ENCODE results near the gene KRT20. TPM values are rescaled to one million over a fixed set of nuclear protein-coding genes. Genes with fewer than 3 reads are reported as not detected.

The KRT20 gene
- total RNA-seq, 1 donor from 2014 or later = not detected

- Histone ChIP-seq H3K9me3 (no peaks in the 10 kb centered on the region), H3K4me3 (no peak overlapping the region), H3K27me3 (no peaks in the 10 kb centered on the region), H3K27ac (no peak overlapping the region), H3K36me3 (no peaks in the 10 kb centered on the region), H3K4me1 (no peaks in the 10 kb centered on the region)
- no peak for TF ChIP-seq CTCF (IDR thresholded peaks at IDR 0.05)
- intact Hi-C loops (cut with DNase I) = loop anchor here (5.0 kb wide), 1 partner anchor 42 kb away; no protein-coding TSS in a partner anchor
- DNase-seq (ENCODE audit: low spot score in 2 of 2) = no peak
These were observed 35.3 kb downstream of the KRT20 start for GRCh38 chr17:40849723-40850122.

DNA sequence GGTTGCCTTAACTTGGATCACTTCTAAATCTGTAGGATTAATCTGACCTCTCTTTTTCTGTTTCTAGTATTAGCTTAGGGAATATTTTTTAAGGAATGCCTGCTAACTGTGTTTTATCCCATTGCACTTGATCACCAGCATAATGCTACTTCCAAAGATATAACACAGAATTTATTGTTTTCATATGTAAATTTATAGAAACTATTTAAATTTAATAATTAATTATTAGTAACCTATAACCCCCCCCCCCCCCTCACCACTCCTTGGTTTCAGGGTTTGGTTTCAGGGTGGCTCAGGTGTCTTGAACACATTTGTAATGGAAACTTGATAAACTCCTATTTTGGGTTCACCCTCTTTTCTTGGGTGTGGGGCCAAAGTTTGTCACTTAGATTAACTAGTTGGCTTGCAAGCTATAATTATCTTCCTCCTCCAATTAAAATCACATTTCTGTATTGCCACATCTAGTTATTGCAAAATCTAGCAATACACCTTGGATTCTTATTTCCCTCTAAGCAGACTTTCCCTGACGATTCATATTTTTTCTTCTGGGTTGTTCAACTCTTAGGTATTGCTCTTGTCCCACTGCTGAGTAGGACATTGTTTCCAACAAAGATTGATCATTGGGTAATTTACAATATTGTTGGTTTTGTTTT, 36.3 kb downstream of the KRT20 start:
- DNase-seq (ENCODE audit: low spot score in 2 of 2) = no peak
- Histone ChIP-seq H3K4me3 (no peak overlapping the region), H3K27ac (no peak overlapping the region), H3K9me3 (no peaks in the 10 kb centered on the region), H3K4me1 (no peaks in the 10 kb centered on the region), H3K36me3 (no peaks in the 10 kb centered on the region), H3K27me3 (no peaks in the 10 kb centered on the region)
- intact Hi-C loops (cut with DNase I) = no loop called here
- TF ChIP-seq CTCF (IDR thresholded peaks at IDR 0.05) = no peak

DNA sequence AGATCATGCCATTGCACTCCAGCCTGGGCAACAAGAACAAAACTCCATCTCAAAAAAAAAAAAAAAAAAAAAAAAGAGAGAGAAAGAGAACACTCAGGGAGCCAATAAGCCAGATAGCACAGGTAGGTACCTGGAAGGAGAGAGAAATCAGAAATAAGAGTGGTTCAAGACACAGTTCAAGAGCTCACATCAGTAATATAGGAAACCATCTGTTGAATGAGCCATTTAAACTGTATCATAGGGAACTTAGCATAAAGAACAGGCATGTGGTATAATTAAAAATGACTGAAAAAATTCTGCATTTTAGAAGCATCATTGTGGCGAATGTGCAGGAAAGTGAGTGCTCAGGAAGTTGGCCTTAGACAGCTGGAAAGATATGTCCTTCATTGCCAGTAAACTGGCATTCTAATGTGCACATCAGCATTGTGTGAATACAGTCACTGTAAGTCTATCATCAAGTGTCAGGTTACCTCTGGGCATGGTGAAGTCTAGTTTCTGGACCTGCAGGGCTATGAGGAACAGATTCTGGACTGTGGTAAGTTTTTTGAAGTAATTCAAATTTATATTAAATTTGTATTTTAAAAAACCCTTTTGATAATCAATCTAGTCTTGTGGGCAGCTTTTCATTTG, 38.4 kb downstream of the KRT20 start:
- intact Hi-C loops (cut with DNase I) = no loop called here
- no peak overlapping the region for H3K4me3 ChIP-seq
- H3K27ac ChIP-seq = no peak overlapping the region
- H3K4me1 ChIP-seq = no peaks in the 10 kb centered on the region
- H3K27me3 ChIP-seq = no peaks in the 10 kb centered on the region
- no peak for TF ChIP-seq CTCF (IDR thresholded peaks at IDR 0.05)
- no peaks in the 10 kb centered on the region for H3K9me3 ChIP-seq
- H3K36me3 ChIP-seq = no peaks in the 10 kb centered on the region
- no peak for DNase-seq (ENCODE audit: low spot score in 2 of 2)

- H3K4me3 ChIP-seq = no peak overlapping the region
- no peaks in the 10 kb centered on the region for H3K9me3 ChIP-seq
- H3K27ac ChIP-seq = no peak overlapping the region
- H3K36me3 ChIP-seq = no peaks in the 10 kb centered on the region
- no peak for TF ChIP-seq CTCF (IDR thresholded peaks at IDR 0.05)
- no peak for DNase-seq (ENCODE audit: low spot score in 2 of 2)
- H3K27me3 ChIP-seq = no peaks in the 10 kb centered on the region
- no peaks in the 10 kb centered on the region for H3K4me1 ChIP-seq
- intact Hi-C loops (cut with DNase I) = no loop called here
These were observed 40.4 kb downstream of the KRT20 start for GRCh38 chr17:40844671-40845107.

DNA sequence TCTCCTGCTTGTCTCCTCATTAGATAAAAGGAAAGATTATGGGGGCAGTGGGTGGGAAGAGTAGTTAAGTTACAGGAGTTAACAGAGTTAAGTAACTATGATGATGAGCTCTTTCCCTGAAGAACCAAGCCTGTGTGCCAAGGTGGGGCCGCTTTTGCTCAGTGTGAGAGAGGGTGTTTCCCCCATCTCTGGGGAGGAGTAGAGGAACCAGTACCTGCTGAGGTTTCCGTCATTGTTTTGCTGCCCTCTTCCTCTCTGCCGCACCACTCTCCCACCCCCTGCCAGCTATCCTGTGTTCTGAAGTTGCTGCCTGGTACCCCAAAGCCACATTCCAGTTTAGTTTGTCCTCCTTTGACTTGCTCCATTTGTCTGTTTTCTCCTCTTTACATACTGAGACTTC, 41.8 kb downstream of the KRT20 start:
- Histone ChIP-seq H3K4me1 (no peaks in the 10 kb centered on the region), H3K4me3 (no peak overlapping the region), H3K27ac (no peak overlapping the region), H3K36me3 (no peaks in the 10 kb centered on the region), H3K27me3 (no peaks in the 10 kb centered on the region), H3K9me3 (no peaks in the 10 kb centered on the region)
- TF ChIP-seq CTCF (IDR thresholded peaks at IDR 0.05) = no peak
- intact Hi-C loops (cut with DNase I) = no loop called here
- DNase-seq (ENCODE audit: low spot score in 2 of 2) = no peak

Measured in ascending aorta (tissue), 2 donors.